ENCODE results near the gene ZBTB43. TPM values are rescaled to one million over a fixed set of nuclear protein-coding genes. Genes with fewer than 3 reads are reported as not detected.

ZBTB43 gene
- total and polyA plus RNA-seq, 2 experiments from 2014 or later: 9.7 to 11.8 TPM

GRCh38 chr9:126857261-126857960, 52.6 kb downstream of the ZBTB43 start:
- no peaks in the 10 kb centered on the region for H3K9me3 Mint-ChIP-seq
- Histone ChIP-seq H3K4me3 (no peak overlapping the region), H3K79me2 (replicated peaks; ENCODE audit: insufficient read depth) (peaks cover 15% of the 10 kb centered on the region), H3K27ac (ENCODE audit: low read depth) (no peak overlapping the region), H3K4me1 (ENCODE audit: insufficient read depth) (peaks cover 12% of the 10 kb centered on the region), H4K20me1 (replicated peaks; ENCODE audit: insufficient read depth) (peaks cover 11% of the 10 kb centered on the region; the same call in 1 of the 2 replicates), H2AFZ (no peak overlapping the region), H3F3A (replicated peaks; ENCODE audit: low read depth) (0 out of 2 replicates have a peak, but pooled peaks cover 2% of the 10 kb centered on the region), H3K27me3 (ENCODE audit: insufficient read depth) (no peaks in the 10 kb centered on the region), H3K4me2 (no peak overlapping the region), H3K9me2 (ENCODE audit: insufficient read depth) (no peaks in the 10 kb centered on the region), H3K36me3 (ENCODE audit: insufficient read depth) (no peaks in the 10 kb centered on the region)
- peaks cover 15% of the 10 kb centered on the region for H3K27me3 Mint-ChIP-seq (ENCODE audit: insufficient read depth, low read depth, poor library complexity)
- H3K36me3 Mint-ChIP-seq (ENCODE audit: low read depth): no peaks in the 10 kb centered on the region; the same call in 2 of the 3 replicates
- no peak overlapping the region for H3K4me3 Mint-ChIP-seq
- DNase-seq (ENCODE audit: low spot score) (no peak), ATAC-seq (no peak)
- TF ChIP-seq POLR2AphosphoS5 (IDR thresholded peaks at IDR 0.05; ENCODE audit: low read depth): no peak
- no peak for TF ChIP-seq STAT1 (IDR thresholded peaks at IDR 0.05; ENCODE audit: unreplicated experiment)
- no peak for TF ChIP-seq REST (IDR thresholded peaks at IDR 0.05; ENCODE audit: unreplicated experiment)
- no peak for TF ChIP-seq NANOG (IDR thresholded peaks at IDR 0.05; ENCODE audit: borderline replicate concordance)
- no peak for TF ChIP-seq ZNF114 (CRISPR knock-in tag; IDR thresholded peaks at IDR 0.05)
- no peak for TF ChIP-seq CTCF (conservative IDR thresholded peaks at IDR 0.05; ENCODE audit: low read depth in 2 of 2)
- no peak for TF ChIP-seq EZH2 (IDR thresholded peaks at IDR 0.05; ENCODE audit: low read depth, unreplicated experiment)
- TF ChIP-seq CREB1 (CRISPR knock-in tag; IDR thresholded peaks at IDR 0.05; ENCODE audit: low read depth): no peak
- TF ChIP-seq ZNF462 (CRISPR knock-in tag; IDR thresholded peaks at IDR 0.05): no peak
- no peak for TF ChIP-seq ZNF331 (CRISPR knock-in tag; IDR thresholded peaks at IDR 0.05; ENCODE audit: low read depth)
- TF ChIP-seq JUNB (IDR thresholded peaks at IDR 0.05; ENCODE audit: unreplicated experiment): no peak
- no peak for TF ChIP-seq ETS1 (IDR thresholded peaks at IDR 0.05)
- no peak for TF ChIP-seq EZH2phosphoT487 (IDR thresholded peaks at IDR 0.05; ENCODE audit: unreplicated experiment)
- peaks cover 23% of the 10 kb centered on the region for H3K4me1 Mint-ChIP-seq
- H3K27ac Mint-ChIP-seq: no peak overlapping the region

Measured in GM23338 (cell line).